HG03175 (cell line): ENCODE results near the gene PRAMEF33.
"Not testable (repeated sequence)": the region's sequence is repeated elsewhere in the genome, so short reads cannot be mapped to it uniquely, and the experiment has no call there.

ENCODE experiments used
- ATAC-seq: cut with Tn5 transposase; IDR thresholded peaks from one replicate; pipeline ENCODE4 v1.9.1; 2021; ENCODE audit warnings: mild to moderate bottlenecking, moderate library complexity; ENCODE audit not compliant: unreplicated experiment

Gene PRAMEF33

GRCh38 chr1:13303239-13303638 lies at the start of gene PRAMEF33:
Gene PRAMEF33, plus strand, starts transcription at chr1:13303539. Its CDS starts 2,416 bp downstream, at chr1:13305955.
- not testable (repeated sequence) for ATAC-seq

- not testable (repeated sequence) for ATAC-seq
Observed at GRCh38 chr1:13253898-13254297, 49.4 kb upstream of the PRAMEF33 start, which contains the start of gene PRAMEF5. Gene PRAMEF5, plus strand, starts transcription at chr1:13254198. Its CDS starts 5,071 bp downstream, at chr1:13259269.

DNA sequence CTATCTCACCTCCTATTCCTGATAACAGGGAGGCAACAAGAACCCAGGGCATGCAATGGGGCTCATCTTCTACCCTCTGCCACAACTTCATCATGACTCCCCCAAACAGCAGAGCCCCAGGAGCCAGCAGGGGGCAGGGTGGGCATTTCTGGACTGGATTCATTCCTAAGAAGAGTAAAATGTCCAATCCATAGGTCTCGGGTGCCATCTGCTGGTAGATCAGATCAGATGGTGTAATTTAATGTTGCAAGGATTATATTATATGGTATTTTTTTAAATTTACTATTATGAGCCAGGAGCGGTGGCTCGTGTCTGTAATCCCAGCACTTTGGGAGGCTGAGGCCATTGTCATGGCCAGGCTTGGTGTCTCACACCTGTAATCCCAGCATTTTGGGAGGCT lies 38.2 kb upstream of the PRAMEF33 start:
- ATAC-seq = not testable (repeated sequence)

- not testable (repeated sequence) for ATAC-seq
Observed at GRCh38 chr1:13277016-13277415, 26.3 kb upstream of the PRAMEF33 start.

- not testable (repeated sequence) for ATAC-seq
Observed at GRCh38 chr1:13279617-13280016, 23.7 kb upstream of the PRAMEF33 start.

DNA sequence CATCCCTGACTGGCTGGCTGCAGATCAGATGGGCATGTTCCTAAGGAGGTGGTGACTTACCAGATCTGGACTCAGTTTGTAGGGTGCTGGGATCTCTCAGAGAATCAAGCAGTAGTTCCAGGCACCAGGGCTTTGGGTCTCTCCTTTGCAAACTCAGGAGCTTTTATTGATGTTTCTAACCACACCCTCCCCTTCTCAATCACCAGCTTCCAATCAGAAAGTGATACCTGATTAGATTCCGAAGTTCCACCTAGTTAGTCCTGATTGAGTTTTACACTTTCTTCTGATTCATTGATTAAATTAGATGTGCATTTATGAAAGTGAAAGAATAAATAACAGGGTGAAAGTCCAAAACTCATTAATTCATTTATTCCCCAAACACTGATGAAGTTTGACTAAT lies 18.3 kb upstream of the PRAMEF33 start, which contains the start of gene PRAMEF8:
Gene PRAMEF8, minus strand, starts transcription at position 101 of the 400 bp plus-strand sequence. CDS start 1,046 bp downstream, outside the sequence.
- not testable (repeated sequence) for ATAC-seq

GRCh38 chr1:13289030-13289429 lies 14.3 kb upstream of the PRAMEF33 start:
- not testable (repeated sequence) for ATAC-seq

DNA sequence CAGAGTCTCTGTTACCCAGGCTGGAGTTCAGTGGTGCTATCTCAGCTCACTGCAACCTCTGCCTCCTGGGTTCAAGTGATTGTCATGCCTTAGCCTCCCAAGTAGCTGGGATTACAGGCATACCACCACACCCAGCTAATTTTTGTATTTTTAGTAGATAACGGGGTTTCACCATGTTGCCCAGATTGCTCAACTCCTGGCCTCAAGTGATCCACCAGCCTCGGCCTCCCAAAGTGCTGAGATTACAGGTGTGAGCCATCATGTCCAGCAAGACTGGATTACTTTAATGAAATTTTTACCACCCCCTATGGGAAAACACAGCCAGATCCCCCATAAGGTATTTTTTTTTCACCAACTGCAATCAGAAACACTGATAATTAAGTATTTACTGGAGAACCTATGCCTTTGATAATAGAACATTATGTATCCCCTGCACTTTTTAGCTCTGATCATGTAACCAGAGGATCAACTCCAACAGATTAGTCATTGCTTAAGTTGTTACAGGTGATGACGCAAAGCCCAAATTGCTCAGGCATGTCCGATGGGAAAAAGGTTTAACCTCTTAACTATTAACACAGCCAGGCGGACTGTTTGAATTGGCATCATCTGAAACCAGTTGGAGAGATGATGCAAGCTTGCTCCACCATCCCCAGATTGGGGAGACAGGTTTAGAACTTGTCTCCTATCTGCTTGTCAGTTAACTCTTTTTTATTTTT lies 6.0 kb upstream of the PRAMEF33 start:
- not testable (repeated sequence) for ATAC-seq

DNA sequence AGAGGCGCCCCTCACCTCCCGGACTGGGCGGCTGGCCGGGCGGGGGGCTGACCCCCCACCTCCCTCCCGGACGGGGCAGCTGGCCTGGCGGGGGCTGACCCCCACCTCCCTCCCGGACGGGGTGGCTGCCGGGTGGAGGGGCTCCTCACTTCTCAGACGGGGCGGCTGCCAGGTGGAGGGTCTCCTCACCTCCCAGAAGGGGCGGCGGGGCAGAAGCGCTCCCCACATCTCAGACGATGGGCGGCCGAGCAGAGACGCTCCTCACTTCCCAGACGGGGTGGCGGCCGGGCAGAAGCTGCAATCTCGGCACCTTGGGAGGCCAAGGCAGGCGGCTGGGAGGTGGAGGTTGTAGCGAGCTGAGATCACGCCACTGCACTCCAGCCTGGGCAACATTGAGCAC lies 4.6 kb upstream of the PRAMEF33 start:
- ATAC-seq = not testable (repeated sequence)

DNA sequence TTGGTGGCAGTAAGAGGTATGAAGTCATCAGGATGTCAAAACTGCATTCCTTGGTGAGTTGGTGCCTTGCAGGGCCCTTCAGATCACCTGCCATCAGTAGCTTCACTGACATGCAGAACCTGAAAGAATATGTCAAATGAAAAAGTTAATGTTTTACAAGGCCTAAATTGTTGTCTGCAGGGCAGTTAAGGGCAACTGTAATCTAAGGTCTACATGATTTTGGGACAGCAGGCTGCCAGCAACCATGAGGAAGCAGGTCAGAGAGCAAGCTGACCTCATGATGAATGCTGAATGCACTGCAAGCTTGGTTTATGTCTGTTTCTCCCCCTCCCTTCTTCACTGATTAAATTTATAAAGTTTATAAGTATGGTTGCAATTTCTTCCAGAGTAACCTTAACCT lies 1.1 kb upstream of the PRAMEF33 start:
- ATAC-seq = not testable (repeated sequence)

DNA sequence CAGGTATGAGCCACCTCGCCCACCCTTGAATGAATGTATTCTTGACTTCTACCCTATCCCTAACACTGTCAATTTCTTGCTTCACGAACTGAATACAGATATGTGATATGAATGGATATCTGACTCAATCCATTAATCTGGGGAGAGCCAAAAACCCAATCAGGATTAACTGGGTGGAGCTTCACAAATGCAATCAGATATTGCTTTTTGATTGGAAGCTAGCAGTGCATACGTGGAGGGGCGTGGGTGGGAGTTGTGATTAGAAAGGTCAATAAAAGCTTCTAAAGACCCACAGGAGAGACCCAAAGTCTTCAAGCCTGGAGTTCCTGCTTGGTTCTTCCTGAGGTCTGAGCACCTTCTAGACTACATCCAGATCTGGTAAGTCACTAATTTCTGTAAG lies 11.9 kb downstream of the PRAMEF33 start, which contains the start of gene PRAMEF15:
Gene PRAMEF15, plus strand, starts transcription at position 301 of the 400 bp plus-strand sequence. CDS start 2,827 bp downstream, outside the sequence.
- not testable (repeated sequence) for ATAC-seq

GRCh38 chr1:13342496-13342895 lies 39.2 kb downstream of the PRAMEF33 start:
- ATAC-seq = not testable (repeated sequence)

GRCh38 chr1:13347034-13347433 lies 43.7 kb downstream of the PRAMEF33 start, which contains the start of gene PRAMEF14:
Gene PRAMEF14, minus strand, starts transcription at chr1:13347134. Its CDS starts 1,820 bp downstream, at chr1:13345314.
- ATAC-seq = not testable (repeated sequence)

DNA sequence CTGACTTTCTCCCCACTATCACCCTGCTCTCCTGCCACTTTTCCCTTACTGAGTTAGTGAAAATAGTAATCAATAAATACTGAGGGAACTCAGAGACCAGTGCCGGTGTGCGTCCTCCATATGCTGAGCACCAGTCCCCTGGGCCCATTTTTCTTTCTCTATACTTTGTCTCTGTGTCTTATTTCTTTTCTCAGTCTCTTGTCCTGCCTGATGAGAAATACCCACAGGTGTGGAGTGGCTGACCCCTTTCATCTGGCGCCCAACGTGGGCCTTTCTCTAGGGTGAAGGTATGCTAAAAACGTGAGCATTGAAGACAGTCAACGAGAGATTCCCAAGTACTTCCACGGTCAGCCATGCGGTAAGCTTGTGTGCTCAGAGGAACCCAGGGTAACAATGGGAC lies 50.1 kb downstream of the PRAMEF33 start:
- ATAC-seq = not testable (repeated sequence)

GRCh38 chr1:13354475-13354874 lies 51.1 kb downstream of the PRAMEF33 start:
- ATAC-seq = not testable (repeated sequence)

- not testable (repeated sequence) for ATAC-seq
Observed at GRCh38 chr1:13356774-13357173, 53.4 kb downstream of the PRAMEF33 start.
